ENCODE measurements around the gene KRTAP1-1.
"Not testable (repeated sequence)": the region's sequence is repeated elsewhere in the genome, so short reads cannot be mapped to it uniquely, and the experiment has no call there.

Gene KRTAP1-1

GRCh38 chr17:41054556-41054955 lies 13.3 kb upstream of the KRTAP1-1 start:
- not testable (repeated sequence) for DNase-seq

- no peak for DNase-seq
Measured at GRCh38 chr17:41054025-41054424, 12.8 kb upstream of the KRTAP1-1 start.

- DNase-seq: peak; percentile 38
Measured at GRCh38 chr17:41052566-41052965, 11.3 kb upstream of the KRTAP1-1 start.

DNA sequence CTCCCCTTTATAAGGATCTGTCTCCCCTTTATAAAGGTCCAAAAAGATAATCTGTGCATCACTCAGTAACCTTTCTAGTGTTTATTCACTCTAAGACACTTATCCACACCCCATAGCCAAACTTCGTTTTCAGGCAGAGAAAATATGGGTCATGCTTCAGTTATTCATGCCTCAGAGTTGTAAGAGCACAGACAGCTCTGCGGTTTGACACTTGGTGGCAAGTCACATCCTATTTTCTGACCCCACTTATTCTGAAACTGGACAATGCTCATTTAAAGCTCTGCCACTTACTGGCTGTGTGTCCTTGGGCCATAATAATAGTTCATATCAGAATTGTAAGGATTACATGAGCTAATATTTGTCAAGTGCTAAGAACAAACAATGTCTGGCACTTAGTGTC lies 7.9 kb upstream of the KRTAP1-1 start:
- DNase-seq: no peak

- no peak for DNase-seq
Measured at GRCh38 chr17:41048441-41048840, 7.2 kb upstream of the KRTAP1-1 start.

DNA sequence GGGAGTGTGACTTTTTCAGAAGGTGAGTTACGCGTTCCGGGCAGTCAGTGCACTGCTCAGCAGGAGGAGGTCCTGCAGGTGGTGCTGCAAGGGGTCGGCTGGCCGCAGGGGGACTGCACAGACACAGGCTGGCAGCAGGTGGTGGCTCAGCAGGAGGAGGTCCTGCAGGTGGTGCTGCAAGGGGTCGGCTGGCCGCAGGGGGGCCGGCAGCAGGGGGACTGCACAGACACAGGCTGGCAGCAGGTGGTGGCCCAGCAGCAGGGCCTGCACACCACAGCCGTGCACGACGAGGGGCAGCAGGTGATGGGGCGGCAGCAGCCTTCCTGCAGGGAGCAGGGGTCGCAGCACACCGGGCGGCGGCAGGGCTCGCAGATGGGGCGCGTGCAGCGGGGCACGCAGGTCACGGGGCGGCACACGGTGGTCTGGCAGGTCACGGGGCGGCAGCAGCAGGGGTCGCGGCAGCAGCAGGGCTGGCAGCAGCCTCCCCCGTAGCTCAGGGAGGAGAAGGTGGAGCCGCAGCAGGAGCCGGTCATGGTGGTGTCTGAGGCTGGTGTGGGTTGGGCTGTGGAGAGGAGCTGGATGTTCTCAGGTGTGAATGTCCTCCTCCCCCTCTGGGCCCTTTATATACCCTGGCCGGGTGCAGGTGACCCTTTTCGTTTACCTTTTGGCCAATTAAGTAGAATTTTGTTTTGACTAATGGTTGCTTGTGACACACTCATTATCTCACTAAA lies 5.7 kb upstream of the KRTAP1-1 start, which contains the start of gene KRTAP2-1:
Gene KRTAP2-1, minus strand, starts transcription at position 582 of the 731 bp plus-strand sequence. Its CDS starts 49 bp downstream, at position 533.
- not testable (repeated sequence) for DNase-seq

- no peak for DNase-seq
Measured at GRCh38 chr17:41042953-41043352, 1.7 kb upstream of the KRTAP1-1 start.

GRCh38 chr17:41037853-41038350 lies 3.3 kb downstream of the KRTAP1-1 start:
- DNase-seq: no peak

- DNase-seq: not testable (repeated sequence)
Measured at GRCh38 chr17:41034346-41034935, 6.8 kb downstream of the KRTAP1-1 start, which contains the start of gene KRTAP1-3. Gene KRTAP1-3, minus strand, starts transcription at chr17:41034874. Its CDS starts 53 bp downstream, at chr17:41034821.

DNA sequence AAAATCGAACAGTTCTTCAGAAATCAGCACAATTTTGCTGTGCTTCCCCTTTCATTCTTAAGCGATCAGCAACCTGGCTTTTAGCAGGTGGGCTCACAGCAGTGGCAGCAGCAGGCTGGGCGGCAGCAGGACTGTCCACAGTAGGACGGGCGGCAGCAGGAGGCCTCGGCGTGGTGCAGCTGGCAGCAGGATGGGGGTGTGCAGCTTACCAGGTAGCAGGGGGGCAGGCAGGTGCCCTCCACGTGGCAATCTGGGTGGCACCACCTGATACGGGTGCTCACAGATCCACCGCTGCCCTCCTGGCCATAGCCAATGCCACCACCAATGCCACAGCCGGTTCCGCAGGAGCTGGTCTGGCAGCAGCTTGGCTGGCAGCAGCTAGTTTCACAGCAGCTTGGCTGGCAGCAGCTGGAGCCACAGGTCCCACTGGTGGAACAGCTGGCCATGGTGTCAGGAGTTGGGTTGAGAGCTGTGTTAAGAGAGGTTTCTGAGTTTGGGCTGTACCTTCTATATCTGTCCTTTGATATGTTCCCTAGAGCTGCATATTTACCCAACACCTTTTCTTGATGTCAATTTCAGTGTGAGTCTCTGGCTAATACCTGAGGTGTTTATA lies 11.5 kb downstream of the KRTAP1-1 start, which contains the start of gene KRTAP1-4:
Gene KRTAP1-4, minus strand, starts transcription at position 563 of the 613 bp plus-strand sequence. Its CDS starts 117 bp downstream, at position 446.
- DNase-seq: no peak

DNA sequence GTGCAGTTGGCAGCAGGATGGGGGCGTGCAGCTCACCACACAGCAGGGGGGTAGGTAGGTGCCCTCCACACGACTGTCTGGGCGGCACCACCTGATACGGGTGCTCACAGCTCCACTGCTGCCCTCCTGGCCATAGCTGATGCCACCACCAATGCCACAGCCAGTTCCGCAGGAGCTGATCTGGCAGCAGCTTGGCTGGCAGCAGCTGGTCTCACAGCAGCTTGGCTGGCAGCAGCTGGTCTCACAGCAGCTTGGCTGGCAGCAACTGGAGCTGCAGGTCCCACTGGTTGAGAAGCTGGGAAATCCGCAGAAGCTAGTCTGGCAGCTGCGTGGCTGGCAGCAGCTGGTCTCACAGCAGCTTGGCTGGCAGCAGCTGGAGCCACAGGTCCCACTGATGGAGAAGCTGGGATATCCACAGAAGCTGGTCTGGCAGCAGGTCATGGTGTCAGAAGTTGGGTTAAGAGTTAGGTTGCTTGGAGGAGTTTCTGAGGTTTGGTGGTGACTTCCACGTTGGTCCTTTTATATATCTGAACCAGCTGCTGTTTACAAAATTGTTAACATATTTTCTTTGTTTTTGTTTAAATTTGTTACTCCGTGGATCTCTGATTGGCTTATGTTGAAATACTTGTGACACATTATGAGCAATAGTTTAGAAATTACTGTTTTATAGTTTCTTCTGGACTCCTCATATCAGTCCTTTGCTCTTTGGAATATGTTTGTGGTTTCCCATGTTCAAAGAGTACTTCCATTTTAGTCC lies 14.4 kb downstream of the KRTAP1-1 start, which contains the start of gene KRTAP1-5:
Gene KRTAP1-5, minus strand, starts transcription at position 494 of the 757 bp plus-strand sequence. Its CDS starts 53 bp downstream, at position 441.
- DNase-seq: no peak

- no peak for DNase-seq
Measured at GRCh38 chr17:41024697-41025096, 16.6 kb downstream of the KRTAP1-1 start.

DNA sequence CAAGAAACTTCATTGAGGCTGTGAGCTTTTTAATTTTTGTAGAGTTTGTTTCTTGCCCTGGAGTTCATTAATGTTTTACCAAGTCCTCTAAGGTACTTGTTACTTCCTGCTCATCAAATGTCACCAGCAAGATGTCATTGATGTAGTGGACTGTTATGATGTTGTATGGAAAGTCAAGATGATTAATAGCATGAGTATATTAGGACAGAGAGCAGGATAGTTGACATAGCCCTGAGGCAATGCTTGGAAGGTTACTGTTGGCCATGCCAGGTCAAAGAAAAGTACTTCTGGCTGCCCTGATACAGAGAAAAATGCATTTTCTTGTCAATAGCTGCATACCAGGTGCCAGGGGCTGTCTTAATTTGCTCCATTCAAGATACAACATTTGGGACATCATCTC lies 20.9 kb downstream of the KRTAP1-1 start:
- DNase-seq: no peak

GRCh38 chr17:41019415-41019814 lies 21.8 kb downstream of the KRTAP1-1 start:
- DNase-seq: no peak

GRCh38 chr17:41018541-41018940 lies 22.7 kb downstream of the KRTAP1-1 start:
- no peak for DNase-seq

GRCh38 chr17:41016578-41017215 lies 24.6 kb downstream of the KRTAP1-1 start:
- no peak for DNase-seq

- DNase-seq: no peak
Measured at GRCh38 chr17:41015454-41015853, 25.8 kb downstream of the KRTAP1-1 start.

- DNase-seq: no peak
Measured at GRCh38 chr17:41013606-41014005, 27.6 kb downstream of the KRTAP1-1 start.

GRCh38 chr17:41013181-41013580 lies 28.1 kb downstream of the KRTAP1-1 start:
- no peak for DNase-seq

DNA sequence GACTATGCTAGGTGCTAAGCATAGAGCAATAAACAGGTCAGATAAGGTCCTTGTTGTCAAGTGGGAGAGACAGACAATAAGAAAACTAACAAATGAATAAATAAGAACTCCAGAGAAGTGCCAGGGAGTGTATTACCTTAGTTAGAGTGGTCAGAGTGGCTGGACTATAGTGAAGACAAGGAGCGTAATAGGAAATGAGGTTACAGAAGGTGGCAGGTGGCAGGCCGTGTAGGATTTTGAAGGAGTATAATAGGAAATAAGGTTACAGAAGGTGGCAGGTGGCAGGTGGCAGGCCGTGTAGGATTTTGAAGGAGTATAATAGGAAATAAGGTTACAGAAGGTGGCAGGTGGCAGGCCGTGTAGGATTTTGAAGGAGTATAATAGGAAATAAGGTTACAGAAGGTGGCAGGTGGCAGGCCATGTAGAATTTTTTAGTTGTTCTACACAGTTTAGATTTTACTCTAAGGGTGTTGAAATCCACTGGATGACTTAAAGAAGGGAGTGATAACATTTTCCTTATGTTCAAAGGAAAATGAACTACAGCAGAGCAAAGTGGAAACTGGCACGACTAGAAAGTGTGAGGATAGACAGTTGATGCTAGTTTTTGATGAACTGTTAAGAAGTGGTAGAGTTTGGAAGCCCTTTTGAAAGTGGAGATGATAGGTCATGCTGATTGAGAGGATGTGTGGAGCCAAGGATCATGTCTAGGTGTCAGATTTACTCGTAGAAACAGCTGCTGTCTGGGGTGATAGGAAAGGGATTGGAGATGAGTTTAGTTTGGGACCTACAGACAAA lies 28.7 kb downstream of the KRTAP1-1 start:
- no peak for DNase-seq

DNA sequence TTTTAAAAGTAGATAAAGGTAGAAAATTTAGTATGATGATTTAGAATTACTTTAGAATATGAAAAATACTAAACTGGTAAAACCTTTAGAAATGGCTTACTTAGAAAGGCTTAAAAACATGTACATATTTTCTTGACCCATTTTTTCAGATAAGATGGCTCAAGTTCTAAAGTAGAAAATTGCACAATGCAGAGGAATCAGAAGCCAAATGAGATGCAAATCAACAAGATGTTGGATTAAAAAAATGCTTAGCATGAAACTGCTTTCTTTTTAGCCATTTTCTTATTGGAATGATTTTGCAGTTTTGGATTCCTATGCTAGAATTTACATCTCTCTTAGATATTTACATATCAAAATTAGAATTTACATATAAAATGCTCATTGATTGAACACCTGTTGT lies 30.8 kb downstream of the KRTAP1-1 start:
- peak; percentile 63 for DNase-seq

Data from NCI-H526 treated with DMSO at 0.1 percent for 48 hours (cell line).